ENCODE data around the gene TP53RK.

The TP53RK gene

DNA sequence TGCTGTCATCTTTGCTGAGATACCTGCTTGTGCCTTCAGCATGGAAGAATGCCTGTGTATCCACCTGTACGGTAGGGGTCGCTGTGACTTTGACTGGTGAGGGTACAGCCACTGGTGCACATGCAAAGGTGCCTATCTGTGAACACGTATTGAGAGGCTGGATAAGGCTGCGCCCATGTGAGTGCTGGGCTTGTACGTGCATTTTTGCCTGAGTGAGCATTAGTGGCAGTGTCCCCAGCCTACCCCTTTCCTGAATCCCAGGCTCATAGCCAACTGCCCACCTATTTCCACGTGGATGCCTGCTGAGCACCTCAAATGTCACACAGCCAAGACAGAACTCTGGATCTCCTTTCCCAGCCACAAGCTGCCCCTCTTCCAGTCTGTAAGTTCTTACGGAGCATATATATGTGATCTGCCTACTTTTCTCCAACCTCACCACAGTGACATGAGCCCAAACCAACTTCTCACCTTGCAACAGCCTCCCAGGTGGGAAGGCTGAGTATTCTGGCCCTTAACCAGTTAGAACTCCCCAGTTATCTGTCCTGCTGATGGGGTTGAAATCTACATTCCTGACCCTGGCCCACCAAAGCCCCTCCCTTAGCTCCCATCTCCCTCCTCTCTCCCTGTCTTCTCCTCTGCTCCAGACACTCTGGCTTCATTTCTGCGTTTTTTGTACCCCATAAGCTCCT is 19.1 kb upstream of the TP53RK start:
- DNase-seq (ENCODE audit: extremely low read depth in 1 of 2, low read depth in 1 of 2): no peak

DNA sequence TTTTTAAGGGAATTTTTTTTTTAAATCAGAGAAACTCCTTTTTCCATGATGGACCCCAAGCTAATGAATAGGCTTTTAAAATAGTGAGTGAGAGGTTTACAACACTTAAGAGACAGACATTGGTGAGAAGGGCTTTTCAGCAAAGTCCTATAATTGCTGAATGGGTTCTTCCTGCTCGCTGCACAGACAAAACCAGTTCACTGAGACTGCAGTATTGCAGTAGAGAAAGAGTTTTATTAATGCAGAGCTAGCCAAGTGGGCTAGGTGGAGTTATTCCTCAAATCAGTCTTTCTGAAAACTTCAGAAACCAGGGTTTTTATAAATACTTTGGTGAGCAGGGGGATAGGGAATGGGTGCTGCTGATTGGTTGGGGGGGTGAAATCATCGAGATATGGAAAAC is 17.0 kb upstream of the TP53RK start:
- DNase-seq (ENCODE audit: extremely low read depth in 1 of 2, low read depth in 1 of 2): no peak

DNA sequence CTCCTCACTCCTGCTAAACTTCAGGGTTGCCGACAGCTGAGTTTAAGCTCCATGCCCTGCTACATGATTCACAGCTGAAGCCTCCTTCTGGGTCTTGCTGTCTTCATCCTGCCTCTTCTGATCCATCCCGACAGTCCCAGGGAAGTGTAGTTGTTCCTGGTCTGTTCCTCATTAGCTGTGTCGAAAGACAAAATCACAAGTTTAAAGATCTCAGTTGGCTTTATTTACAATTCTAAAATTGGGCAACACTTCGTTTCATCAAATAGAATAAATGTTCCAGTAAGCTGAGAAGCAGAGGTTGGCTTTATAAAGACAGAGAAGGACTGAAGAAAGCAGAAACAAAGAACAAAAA is 16.1 kb upstream of the TP53RK start:
- no peak for DNase-seq (ENCODE audit: extremely low read depth in 1 of 2, low read depth in 1 of 2)

DNA sequence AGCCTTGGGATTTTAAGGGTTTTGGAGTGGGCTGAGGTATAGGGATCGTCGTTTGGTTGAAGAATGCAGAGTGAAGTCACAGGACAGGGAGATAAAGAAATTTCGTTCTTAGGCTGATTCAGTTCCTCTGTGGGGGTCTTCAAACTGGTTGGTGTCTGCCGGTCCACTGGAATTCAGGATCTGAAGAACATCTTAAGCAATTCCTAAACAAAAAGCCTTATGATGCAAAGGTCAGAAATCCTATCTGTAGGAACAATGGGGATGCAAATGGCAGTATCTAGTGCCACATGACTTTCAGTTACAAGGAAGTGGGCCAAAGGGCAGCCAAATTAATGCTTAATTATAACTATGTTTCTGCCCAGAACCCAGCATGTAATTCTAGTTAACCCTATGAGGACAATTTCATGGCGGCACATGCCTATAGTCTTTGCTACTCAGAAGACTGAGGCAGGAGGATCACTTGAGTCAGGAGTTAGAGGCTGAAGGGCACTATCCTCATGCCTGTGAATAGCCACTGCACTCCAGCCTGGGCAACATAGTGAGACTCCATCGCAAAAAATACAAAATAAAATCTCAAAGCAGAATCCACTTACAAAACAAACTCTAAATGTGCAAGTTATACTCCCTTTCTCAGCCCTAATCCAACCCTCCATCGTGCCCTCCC is 15.6 kb upstream of the TP53RK start:
- DNase-seq (ENCODE audit: extremely low read depth in 1 of 2, low read depth in 1 of 2): no peak

DNA sequence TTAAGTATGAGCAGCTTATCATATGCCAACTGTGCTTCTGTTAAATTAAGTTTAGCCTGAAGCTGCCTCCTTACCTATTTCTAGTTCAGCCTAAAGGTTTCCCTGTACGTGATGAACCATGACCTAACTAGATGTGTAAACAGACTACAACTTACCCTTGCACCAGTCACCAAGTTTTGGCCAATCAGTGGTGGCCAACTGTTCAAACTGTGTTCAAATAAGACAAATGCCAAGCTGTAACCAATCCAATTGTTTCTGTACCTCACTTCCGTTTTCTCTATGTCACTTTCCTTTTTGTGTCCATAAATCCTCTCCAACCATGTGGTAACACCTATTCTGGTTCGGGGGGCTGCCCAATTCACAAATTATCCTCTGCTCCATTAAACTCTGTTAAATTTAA is 14.2 kb upstream of the TP53RK start:
- DNase-seq (ENCODE audit: extremely low read depth in 1 of 2, low read depth in 1 of 2): no peak

DNA sequence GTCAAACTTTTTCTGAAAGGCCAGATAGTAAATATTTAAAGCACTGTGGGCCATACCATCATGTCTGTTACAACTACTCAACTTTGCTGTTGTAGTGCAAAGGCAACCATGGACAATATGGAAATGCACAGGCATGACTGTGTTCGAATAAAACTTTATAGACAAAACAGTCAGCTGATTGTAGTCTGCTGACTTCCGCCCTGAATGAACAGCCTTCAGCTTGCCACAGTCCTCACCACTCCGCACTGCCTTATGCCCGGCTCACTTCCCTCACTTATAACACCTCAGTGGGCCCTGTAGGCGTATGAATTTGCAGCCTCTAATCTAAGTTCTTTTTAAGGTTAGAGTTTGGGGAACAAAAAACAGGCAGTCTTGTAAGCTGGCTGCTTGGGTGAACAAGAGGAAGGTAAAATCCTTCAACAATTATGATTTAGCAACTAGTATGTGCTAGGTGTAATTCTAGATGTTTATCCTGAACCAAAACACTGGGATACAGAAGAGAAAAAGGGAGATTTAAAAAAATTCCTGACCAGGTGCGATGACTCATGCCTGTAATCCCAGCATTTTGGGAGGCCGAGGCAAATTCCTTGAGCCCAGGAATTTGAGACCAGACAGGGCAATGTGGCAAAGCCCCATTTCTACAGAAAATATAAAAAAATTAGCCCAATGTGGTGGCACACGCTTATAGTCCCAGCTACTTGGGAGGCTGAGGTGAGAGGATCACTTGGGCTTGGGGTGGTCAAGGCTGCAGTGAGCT is 13.4 kb upstream of the TP53RK start:
- no peak for DNase-seq (ENCODE audit: extremely low read depth in 1 of 2, low read depth in 1 of 2)

DNA sequence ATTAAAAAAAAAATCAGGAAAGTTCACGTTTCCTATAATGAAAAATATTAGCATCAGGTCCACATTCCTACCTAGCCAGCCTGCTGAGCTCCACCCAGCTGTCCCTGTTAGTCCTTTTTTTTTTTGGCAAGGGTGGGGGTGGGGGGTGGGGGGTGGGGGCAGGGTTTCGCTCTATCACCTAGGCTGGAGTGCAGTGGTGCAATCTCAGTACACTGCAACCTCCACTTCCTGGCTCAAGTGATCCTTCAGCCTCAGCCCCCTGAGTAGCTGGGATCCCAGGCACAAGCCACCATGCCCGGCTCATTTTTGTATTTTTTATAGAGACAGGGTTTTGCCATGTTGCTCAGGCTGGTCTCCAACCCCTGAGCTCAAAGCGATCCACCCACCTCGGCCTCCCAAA is 12.7 kb upstream of the TP53RK start:
- DNase-seq (ENCODE audit: extremely low read depth in 1 of 2, low read depth in 1 of 2): no peak

DNA sequence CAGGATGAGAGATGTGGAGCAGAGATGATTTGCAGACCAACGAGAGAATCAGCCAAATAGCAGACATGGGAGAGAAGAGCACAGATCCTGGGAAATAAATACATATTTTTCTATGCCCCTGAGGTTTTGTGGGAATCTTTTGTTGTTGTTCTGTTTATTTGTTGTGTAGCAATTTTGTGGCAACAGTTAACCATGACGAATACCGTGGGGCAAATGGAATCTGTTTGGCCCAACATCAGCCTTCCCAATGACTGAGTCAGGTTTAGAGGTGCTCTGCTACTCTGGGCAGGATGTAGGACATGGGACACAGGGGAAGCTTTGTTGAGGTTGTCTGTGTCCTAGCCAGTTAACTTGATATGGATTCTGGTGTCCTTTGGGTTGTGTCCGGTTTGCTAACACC is 12.3 kb upstream of the TP53RK start:
- no peak for DNase-seq (ENCODE audit: extremely low read depth in 1 of 2, low read depth in 1 of 2)

DNA sequence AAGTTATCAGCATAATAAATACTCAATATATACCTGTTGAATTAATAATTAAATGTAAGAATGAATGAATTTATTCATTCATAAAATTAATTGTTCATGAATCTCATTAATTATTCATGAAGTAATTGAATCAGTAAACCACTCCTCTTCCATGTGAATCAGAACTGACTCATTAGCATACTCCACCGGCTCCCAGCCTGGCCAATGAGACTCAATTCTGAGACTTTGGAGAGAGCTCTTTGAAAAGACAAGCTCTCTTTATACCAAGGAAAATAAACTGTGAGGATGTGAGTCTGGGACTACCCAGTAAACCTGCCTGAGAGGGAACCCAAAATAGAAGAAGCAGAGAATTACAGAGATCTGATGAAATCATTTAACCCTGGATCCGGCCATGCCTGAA is 11.8 kb upstream of the TP53RK start:
- DNase-seq (ENCODE audit: extremely low read depth in 1 of 2, low read depth in 1 of 2): no peak

DNA sequence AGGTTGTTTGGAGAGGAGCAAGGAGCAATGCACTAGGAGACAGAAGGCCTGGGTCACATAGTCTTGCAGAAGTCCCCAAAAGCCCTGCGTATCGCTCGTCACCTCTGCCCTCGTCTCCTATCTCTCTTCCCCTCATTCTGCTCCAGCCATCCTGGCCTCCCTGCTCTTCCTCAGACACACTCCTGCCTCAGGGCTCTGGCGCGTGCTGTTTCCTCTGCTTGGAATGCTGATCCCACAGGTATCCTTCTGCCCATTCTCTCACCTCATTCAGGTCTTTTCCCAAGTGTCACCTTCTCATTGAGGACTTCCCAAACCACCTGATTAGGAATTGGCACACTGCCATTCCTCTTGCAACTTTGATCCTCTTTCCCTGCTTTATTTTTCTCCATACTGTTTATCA is 11.2 kb upstream of the TP53RK start:
- DNase-seq (ENCODE audit: extremely low read depth in 1 of 2, low read depth in 1 of 2): no peak

DNA sequence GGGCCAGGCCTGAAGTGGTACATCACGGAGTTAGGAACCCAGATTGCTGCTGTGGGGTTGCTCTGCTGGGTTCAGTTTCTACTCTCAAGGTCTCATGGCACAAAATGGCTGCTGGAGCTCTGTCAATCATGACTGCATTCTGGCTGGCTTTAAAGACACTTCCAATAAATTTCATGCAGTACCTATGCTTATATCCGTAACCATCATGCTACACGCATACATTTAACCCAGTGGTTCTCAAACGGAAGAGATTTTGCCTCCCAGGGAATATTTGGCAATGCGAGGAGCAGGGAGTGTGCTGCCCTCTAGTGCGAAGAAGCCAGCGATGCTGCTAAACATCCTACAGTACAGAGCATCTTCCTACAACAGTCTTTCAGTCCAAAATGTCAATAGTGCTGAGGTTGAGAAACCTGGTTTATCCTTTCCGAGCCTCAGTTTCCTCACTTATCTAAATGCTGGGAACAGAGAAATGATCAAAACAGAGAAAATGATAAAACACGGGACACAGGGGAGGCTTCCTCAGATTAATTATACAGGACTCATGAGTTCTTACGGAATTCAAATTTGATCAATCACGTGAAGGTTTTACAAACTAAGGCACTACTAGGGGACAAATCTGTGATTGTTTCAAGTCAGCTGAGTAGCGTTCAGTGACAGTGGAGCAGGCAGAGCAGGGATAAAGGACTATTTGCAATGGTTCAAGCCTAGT is 10.6 kb upstream of the TP53RK start:
- no peak for DNase-seq (ENCODE audit: extremely low read depth in 1 of 2, low read depth in 1 of 2)

DNA sequence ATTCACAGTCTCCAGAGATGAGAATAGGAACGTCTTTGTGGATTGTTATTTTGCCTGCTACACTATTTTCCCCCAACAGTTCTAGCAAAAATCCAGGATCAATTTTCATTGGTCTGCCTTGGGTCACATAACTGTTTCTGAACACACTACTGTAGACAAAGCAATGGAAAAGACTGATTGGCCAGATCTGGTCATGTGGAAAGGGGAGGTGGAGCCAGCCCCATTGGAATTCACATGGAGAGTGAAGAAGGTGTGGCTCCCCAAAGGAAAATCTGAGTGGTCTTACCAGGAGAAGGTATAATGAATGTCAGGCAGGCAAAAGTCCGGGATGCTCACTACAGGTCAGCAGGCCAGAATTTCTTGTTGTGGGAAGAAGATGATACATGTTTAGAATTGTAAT is 9.5 kb upstream of the TP53RK start:
- DNase-seq (ENCODE audit: extremely low read depth in 1 of 2, low read depth in 1 of 2): no peak

DNA sequence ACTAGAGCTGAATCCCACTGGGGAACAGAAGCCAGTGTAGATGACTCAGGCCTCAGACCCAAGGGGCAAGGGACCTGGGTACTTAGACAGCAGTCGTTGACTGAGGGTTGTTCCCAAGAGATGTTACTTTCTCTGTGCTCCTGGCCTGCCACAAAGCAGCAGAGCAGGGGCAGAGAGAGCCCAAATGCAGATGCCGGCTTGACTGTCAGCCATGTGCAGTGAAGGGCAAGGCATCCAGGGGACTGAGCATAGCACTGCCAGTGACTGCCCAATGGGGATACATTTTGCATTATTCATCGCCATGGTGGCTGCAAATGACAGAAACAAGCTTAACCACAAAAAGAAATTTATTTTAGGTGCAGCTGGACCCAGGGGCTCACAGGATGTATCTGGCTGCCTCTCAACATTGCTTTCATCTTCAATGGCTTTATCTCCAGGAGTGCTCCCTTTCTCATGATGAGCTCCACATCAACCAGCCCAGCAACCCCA is 7.6 kb upstream of the TP53RK start:
- DNase-seq (ENCODE audit: extremely low read depth in 1 of 2, low read depth in 1 of 2): no peak

DNA sequence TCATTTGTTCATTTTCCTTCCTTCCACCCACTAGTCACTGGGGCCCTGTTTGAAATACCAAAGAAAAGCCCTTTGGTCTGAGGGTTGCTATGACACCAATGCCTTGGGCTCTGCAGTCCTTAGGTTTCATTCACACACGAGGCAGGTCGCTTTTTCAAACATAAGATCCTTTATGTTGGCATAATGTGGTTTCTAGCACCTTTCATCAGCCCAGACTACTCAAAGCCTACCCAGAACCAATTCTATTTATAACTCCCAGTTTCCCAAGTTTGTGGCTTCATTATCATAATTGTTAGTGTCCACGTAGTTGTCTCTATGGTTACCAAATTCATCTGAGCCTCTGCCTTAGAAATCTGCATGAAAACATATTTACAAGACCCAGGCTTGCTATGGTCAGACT is 6.6 kb upstream of the TP53RK start:
- DNase-seq (ENCODE audit: extremely low read depth in 1 of 2, low read depth in 1 of 2): no peak

DNA sequence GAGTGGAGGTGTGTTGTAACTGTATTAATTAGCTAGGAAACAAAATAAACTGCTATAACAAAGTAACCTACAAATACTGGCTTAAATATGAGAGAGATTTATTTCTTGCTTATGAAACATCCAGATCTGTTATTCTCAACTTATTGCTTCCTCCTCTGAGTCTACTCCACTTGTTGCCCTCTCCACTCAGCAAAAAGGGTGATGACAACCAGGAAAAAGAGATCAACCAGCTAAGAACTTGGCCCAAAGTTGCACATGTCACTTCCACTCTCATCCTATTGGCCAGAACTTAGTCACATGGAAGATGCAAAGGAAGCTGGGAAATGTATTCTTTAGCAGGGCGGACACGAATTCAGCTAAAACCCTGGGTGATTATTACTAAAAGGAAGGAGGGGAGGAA is 5.2 kb upstream of the TP53RK start:
- no peak for DNase-seq (ENCODE audit: extremely low read depth in 1 of 2, low read depth in 1 of 2)

DNA sequence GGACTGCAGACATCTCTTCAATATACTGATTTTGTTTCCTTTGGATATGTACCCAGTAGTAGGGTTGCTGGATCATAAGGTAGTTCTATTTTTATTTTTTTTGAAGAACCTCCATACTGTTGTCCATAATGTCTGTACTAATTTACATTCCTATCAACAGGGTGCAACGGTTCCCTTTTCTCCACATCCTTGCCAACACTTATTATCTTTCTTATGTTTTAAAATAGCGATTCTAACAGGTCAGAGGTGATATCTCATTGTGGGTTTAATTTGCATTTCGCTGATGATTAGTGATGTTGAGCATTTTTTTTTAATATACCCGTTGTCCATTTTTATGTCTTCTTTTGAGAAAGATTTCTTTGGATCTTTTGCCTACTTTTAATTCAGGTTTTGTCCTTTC is 2.0 kb upstream of the TP53RK start:
- DNase-seq (ENCODE audit: extremely low read depth in 1 of 2, low read depth in 1 of 2): no peak

DNA sequence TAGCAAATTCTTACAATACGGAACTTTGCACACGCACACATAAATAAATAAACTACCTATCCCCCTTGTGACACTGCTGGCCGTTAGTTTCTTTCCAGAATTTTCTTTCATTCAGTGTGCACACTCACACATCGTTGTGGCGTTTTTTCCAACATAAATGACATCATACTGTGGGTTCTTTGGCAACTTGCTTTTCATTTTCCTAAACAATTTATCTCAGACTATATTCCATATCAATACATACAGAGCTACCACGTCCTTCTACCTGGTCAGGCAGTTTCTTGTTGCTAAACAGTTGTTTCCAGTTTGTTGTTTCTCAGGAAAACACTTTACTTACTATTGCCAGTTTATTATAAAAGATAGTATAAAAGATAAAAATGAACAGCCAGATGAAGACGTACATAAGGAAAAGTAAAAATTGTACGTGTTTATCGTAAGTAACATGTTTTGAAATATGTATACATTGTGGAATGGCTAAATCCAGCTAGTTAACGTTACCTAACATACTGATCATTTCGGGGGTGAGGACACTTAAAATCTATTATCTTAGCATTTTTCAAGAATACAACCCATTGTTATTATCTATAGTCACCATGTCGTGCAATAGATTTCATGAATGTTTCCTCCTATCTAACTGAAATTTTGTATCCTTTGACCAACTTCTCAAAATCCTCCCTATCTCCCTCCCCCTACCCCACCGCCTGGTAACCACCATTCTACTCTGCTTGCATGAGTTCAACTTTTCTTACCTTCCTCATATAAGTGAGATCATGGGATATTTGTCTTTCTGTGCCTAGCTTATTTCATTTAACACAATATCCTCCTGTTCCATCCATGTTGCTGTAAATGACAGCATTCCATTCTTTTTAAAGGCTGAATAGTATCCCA is 1.2 kb upstream of the TP53RK start:
- no peak for DNase-seq (ENCODE audit: extremely low read depth in 1 of 2, low read depth in 1 of 2)

DNA sequence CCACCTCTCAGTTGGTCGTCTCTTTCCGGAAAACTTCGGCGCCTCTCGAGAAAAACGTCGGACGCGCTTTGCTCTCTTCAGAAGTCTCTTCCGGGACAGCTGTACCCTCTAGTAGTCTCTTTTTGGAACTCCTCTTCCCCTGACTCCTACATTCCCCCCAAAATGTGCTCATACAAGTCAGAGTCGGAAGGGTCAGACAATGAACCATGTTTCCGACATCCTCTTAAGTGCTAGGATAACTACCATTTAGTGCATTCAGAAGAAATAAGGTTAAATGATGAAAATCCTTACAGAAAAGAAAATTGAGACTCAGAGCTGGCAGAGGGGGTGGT is 476 bp upstream of the TP53RK start:
- no peak for DNase-seq (ENCODE audit: extremely low read depth in 1 of 2, low read depth in 1 of 2)

DNA sequence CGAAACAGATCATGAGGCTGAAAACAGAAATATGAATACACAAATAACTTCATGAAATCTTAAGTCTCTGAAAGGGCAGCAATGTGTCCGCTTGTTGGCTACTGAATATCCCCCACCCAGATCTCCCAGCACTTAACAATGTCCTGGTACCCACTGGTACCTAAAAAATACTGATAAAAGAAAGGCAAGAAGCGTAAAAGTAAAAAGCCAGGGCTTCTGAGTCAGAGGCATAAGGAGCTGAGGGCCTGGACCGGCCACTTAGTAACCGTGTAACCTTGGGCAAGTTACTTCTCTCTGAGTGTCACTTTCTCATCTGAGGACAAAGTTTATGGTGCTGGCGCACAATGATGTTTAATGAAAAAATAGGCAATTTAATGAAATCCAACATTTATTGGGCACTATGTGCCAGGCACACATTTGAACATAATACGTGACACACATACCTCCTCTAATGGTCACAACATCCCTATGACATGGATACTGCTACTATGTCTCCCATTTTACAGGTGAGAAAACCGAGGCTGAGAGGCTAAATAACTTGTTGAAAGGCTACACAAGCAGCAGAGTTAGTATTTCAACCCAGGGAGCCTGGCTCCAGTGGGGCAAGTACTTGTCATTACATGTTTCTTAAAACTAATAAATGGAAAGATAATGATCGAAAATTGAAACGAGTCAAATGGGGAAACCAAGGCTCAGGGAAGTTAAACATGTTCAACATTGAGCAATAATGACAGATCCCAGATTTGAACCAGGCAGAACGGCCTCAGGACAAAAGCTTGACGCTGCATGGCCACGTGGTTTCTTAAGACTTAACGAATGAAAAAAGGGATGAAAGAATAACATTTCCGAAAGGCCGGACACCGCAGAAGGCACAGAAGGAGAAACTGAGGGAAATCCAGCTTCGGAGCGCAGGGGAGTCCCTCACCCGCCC is 828 bp downstream of the TP53RK start:
- no peak for DNase-seq (ENCODE audit: extremely low read depth in 1 of 2, low read depth in 1 of 2)
